Lower leg skin (tissue), 3 donors: ENCODE results near the gene ABHD2.

Source experiments
- CTCF ChIP-seq, 3 donors: fragments of 450-650 bp; IDR thresholded peaks; one replicate each; pipeline ENCODE4 v1.5.1; 2016; ENCODE audit warnings: antibody characterized with exemption in 3 of 3, mild to moderate bottlenecking in 3 of 3, moderate library complexity in 2 of 3
- POLR2A ChIP-seq, 2 donors: fragments of 450-650 bp; IDR thresholded peaks; one replicate each; pipeline ENCODE4 v1.6.1; 2016 to 2017; ENCODE audit warnings: antibody characterized with exemption in 2 of 2, mild to moderate bottlenecking in 1 of 2, moderate library complexity in 1 of 2

- no peak for TF ChIP-seq CTCF (IDR thresholded peaks at IDR 0.05)
- no peak for TF ChIP-seq POLR2A (IDR thresholded peaks at IDR 0.05)
These were observed 49.1 kb upstream of the ABHD2 start for GRCh38 chr15:89039142-89039541.
